Upper lobe of right lung (tissue), 1 donor: Measurements from ENCODE around the gene GRIA2. TPM values are rescaled to one million over a fixed set of nuclear protein-coding genes. Genes with fewer than 3 reads are reported as not detected.

Experiments used
- ATAC-seq: fragments of 200-7000 bp; cut with Tn5 transposase; one replicate; pipeline ENCODE4 v1.9.1; 2020; ENCODE audit warnings: mild to moderate bottlenecking, moderate library complexity
- DNase-seq: peaks from one replicate; pipeline ENCODE4 v3.0.0-alpha.2; 2020
- H3K27ac ChIP-seq: fragments of 200-600 bp; one replicate; pipeline ENCODE4 v1.8.0; 2022
- H3K27me3 ChIP-seq: fragments of 200-600 bp; one replicate; pipeline ENCODE4 v1.8.0; 2022; ENCODE audit warnings: mild to moderate bottlenecking
- H3K36me3 ChIP-seq: fragments of 200-600 bp; one replicate; pipeline ENCODE4 v1.8.0; 2022
- H3K4me1 ChIP-seq: fragments of 200-600 bp; one replicate; pipeline ENCODE4 v1.8.0; 2022
- H3K4me3 ChIP-seq: fragments of 200-600 bp; one replicate; pipeline ENCODE4 v1.8.0; 2022; ENCODE audit warnings: mild to moderate bottlenecking
- H3K9me3 ChIP-seq: fragments of 200-600 bp; one replicate; pipeline ENCODE4 v1.8.0; 2022
- CTCF ChIP-seq: fragments of 200-600 bp; IDR thresholded peaks from one replicate; pipeline ENCODE4 v1.8.0; 2022; ENCODE audit warnings: antibody characterized with exemption
- intact Hi-C: fragments of 100-400 bp; cut with DNase I; formaldehyde crosslinking; loops from one replicate; pipeline ENCODE4 v1.11.0; 2022
- total RNA-seq: library from RNA; stranded (reverse); fragmentation: NEBNext Ultra II Directional; extraction: Animal tissue kit (Norgen Biotek cat#: 25700); gene quantifications from one replicate; pipeline ENCODE4 v1.2.1, GENCODE V29; 2021
- donor health status: DM: no; HTN: yes; CAD: no; lungs with severe emphysema.

Gene GRIA2
- total RNA-seq, 1 donor from 2014 or later: not detected

GRCh38 chr4:157300701-157301100 lies 80.2 kb downstream of the GRIA2 start:
- H3K9me3 ChIP-seq: no peaks in the 10 kb centered on the region
- no peaks in the 10 kb centered on the region for H3K36me3 ChIP-seq
- no peak overlapping the region for H3K4me3 ChIP-seq
- H3K27ac ChIP-seq: no peak overlapping the region
- ATAC-seq (no peak), DNase-seq (no peak)
- intact Hi-C loops: no loop called here
- no peaks in the 10 kb centered on the region for H3K27me3 ChIP-seq
- TF ChIP-seq CTCF: no peak
- H3K4me1 ChIP-seq: no peaks in the 10 kb centered on the region

GRCh38 chr4:157303471-157303960 lies 83.0 kb downstream of the GRIA2 start:
- Histone ChIP-seq H3K4me3 (no peak overlapping the region), H3K27me3 (no peaks in the 10 kb centered on the region), H3K9me3 (no peaks in the 10 kb centered on the region), H3K36me3 (no peaks in the 10 kb centered on the region), H3K4me1 (no peaks in the 10 kb centered on the region), H3K27ac (no peak overlapping the region)
- DNase-seq (no peak), ATAC-seq (no peak)
- intact Hi-C loops: no loop called here
- no peak for TF ChIP-seq CTCF

GRCh38 chr4:157304769-157305168 lies 84.2 kb downstream of the GRIA2 start:
- DNase-seq (no peak), ATAC-seq (no peak)
- Histone ChIP-seq H3K27me3 (no peaks in the 10 kb centered on the region), H3K27ac (no peak overlapping the region), H3K4me3 (no peak overlapping the region), H3K9me3 (no peaks in the 10 kb centered on the region), H3K4me1 (no peaks in the 10 kb centered on the region), H3K36me3 (no peaks in the 10 kb centered on the region)
- TF ChIP-seq CTCF: no peak
- intact Hi-C loops: no loop called here

- H3K4me1 ChIP-seq: no peaks in the 10 kb centered on the region
- no peaks in the 10 kb centered on the region for H3K36me3 ChIP-seq
- no peaks in the 10 kb centered on the region for H3K27me3 ChIP-seq
- H3K27ac ChIP-seq: no peak overlapping the region
- ATAC-seq (no peak), DNase-seq (no peak)
- no peak overlapping the region for H3K4me3 ChIP-seq
- TF ChIP-seq CTCF: no peak
- H3K9me3 ChIP-seq: no peaks in the 10 kb centered on the region
- intact Hi-C loops: no loop called here
Observed at GRCh38 chr4:157312702-157313101, 92.2 kb downstream of the GRIA2 start.

GRCh38 chr4:157314906-157315305 lies 94.4 kb downstream of the GRIA2 start:
- no peaks in the 10 kb centered on the region for H3K27me3 ChIP-seq
- DNase-seq (no peak), ATAC-seq (no peak)
- intact Hi-C loops: no loop called here
- no peaks in the 10 kb centered on the region for H3K9me3 ChIP-seq
- no peak for TF ChIP-seq CTCF
- no peak overlapping the region for H3K4me3 ChIP-seq
- H3K27ac ChIP-seq: no peak overlapping the region
- H3K36me3 ChIP-seq: no peaks in the 10 kb centered on the region
- no peaks in the 10 kb centered on the region for H3K4me1 ChIP-seq

GRCh38 chr4:157315968-157316367 lies 95.4 kb downstream of the GRIA2 start:
- H3K27me3 ChIP-seq: no peaks in the 10 kb centered on the region
- no peak for ATAC-seq
- no peaks in the 10 kb centered on the region for H3K36me3 ChIP-seq
- H3K27ac ChIP-seq: no peak overlapping the region
- DNase-seq: no peak
- no peaks in the 10 kb centered on the region for H3K9me3 ChIP-seq
- no peaks in the 10 kb centered on the region for H3K4me1 ChIP-seq
- intact Hi-C loops: no loop called here
- H3K4me3 ChIP-seq: no peak overlapping the region
- no peak for TF ChIP-seq CTCF
